Cardiac muscle cell (in vitro differentiated cells and primary cell): ENCODE data around the gene IFNK. TPM values are rescaled to one million over a fixed set of nuclear protein-coding genes. Genes with fewer than 3 reads are reported as not detected.

Experiments used
- DNase-seq, 2 donors: peaks; one replicate each; pipeline versions ENCODE4 v3.0.0 to v3.0.0-alpha.2; 2010 to 2017; ENCODE audit warnings: low read depth in 1 of 2, low spot score in 1 of 2
- H3K27ac ChIP-seq: fragments of 200-600 bp; sonication (generic); 2 replicates; pipeline ENCODE4 v1.5.1; 2016
- H3K27me3 ChIP-seq: fragments of 200-600 bp; sonication (generic); 2 replicates; pipeline ENCODE4 v1.6.0; 2016; ENCODE audit warnings: control low read depth
- H3K36me3 ChIP-seq: fragments of 200-600 bp; sonication (generic); 2 replicates; pipeline ENCODE4 v1.5.1; 2016; ENCODE audit warnings: control low read depth
- H3K4me1 ChIP-seq: fragments of 200-600 bp; sonication (generic); 2 replicates; pipeline ENCODE4 v1.8.1; 2017; ENCODE audit warnings: low read depth, mild to moderate bottlenecking, mixed run types
- H3K4me3 ChIP-seq: fragments of 200-600 bp; sonication (generic); 2 replicates; pipeline ENCODE4 v1.5.1; 2016; ENCODE audit warnings: mild to moderate bottlenecking
- H3K9me3 ChIP-seq: fragments of 200-600 bp; sonication (generic); 2 replicates; pipeline ENCODE4 v1.5.1; 2017; ENCODE audit warnings: low read depth, mild to moderate bottlenecking, control low read depth
- CTCF ChIP-seq: IDR thresholded peaks from 2 replicates; pipeline ENCODE4 v1.5.1; 2012; ENCODE audit warnings: low read depth, mild to moderate bottlenecking, low read length
- polyA plus RNA-seq: library from polyadenylated mRNA; unstranded; fragments of >200 nt; fragmentation: Nextera tagmentation; extraction: Ambion mirVana; gene quantifications from 2 replicates; pipeline ENCODE4 v1.2.1, GENCODE V29; 2016
- total RNA-seq: library from RNA; depleted of rRNA; stranded (reverse); fragments of >200 nt; gene quantifications from 2 replicates; pipeline ENCODE4 v1.2.3, GENCODE V29; 2016

IFNK gene
- total and polyA plus RNA-seq, 2 experiments from 2014 or later: not detected

GRCh38 chr9:27510780-27511179, 13.3 kb upstream of the IFNK start:
- TF ChIP-seq CTCF: no peak
- H3K36me3 ChIP-seq: no peaks in the 10 kb centered on the region
- no peaks in the 10 kb centered on the region for H3K4me1 ChIP-seq
- H3K9me3 ChIP-seq: no peaks in the 10 kb centered on the region
- H3K27me3 ChIP-seq: no peaks in the 10 kb centered on the region
- DNase-seq: no peak
- no peak overlapping the region for H3K4me3 ChIP-seq
- no peak overlapping the region for H3K27ac ChIP-seq

- H3K9me3 ChIP-seq: no peaks in the 10 kb centered on the region
- H3K4me1 ChIP-seq: no peaks in the 10 kb centered on the region
- no peak for TF ChIP-seq CTCF
- no peak for DNase-seq
- H3K27ac ChIP-seq: no peak overlapping the region
- no peaks in the 10 kb centered on the region for H3K27me3 ChIP-seq
- no peak overlapping the region for H3K4me3 ChIP-seq
- H3K36me3 ChIP-seq: no peaks in the 10 kb centered on the region
These were observed 12.3 kb upstream of the IFNK start for GRCh38 chr9:27511771-27512170.

- TF ChIP-seq CTCF: no peak
- no peaks in the 10 kb centered on the region for H3K36me3 ChIP-seq
- DNase-seq: peak in 1 of 2 donors; percentile 13
- H3K4me1 ChIP-seq: no peaks in the 10 kb centered on the region
- H3K9me3 ChIP-seq: no peaks in the 10 kb centered on the region
- H3K27ac ChIP-seq: no peak overlapping the region
- H3K4me3 ChIP-seq: no peak overlapping the region
- no peaks in the 10 kb centered on the region for H3K27me3 ChIP-seq
These were observed 9.5 kb upstream of the IFNK start for GRCh38 chr9:27514551-27514950.

- TF ChIP-seq CTCF: no peak
- H3K36me3 ChIP-seq: no peaks in the 10 kb centered on the region
- no peak overlapping the region for H3K4me3 ChIP-seq
- H3K4me1 ChIP-seq: no peaks in the 10 kb centered on the region
- no peak for DNase-seq
- H3K27ac ChIP-seq: no peak overlapping the region
- H3K9me3 ChIP-seq: no peaks in the 10 kb centered on the region
- H3K27me3 ChIP-seq: no peaks in the 10 kb centered on the region
These were observed 6.1 kb upstream of the IFNK start for GRCh38 chr9:27518006-27518405.

GRCh38 chr9:27518809-27519208, 5.3 kb upstream of the IFNK start:
- H3K9me3 ChIP-seq: no peaks in the 10 kb centered on the region

More at GRCh38 chr9:27518809-27519208, 5.3 kb upstream of the IFNK start:
- Histone ChIP-seq H3K4me1 (no peaks in the 10 kb centered on the region), H3K27me3 (no peaks in the 10 kb centered on the region), H3K36me3 (no peaks in the 10 kb centered on the region), H3K27ac (no peak overlapping the region), H3K4me3 (no peak overlapping the region)
- no peak for DNase-seq
- TF ChIP-seq CTCF: no peak
